HepG2 (cell line): ENCODE measurements around the gene SAMD8. TPM values are rescaled to one million over a fixed set of nuclear protein-coding genes. Genes with fewer than 3 reads are reported as not detected.

ENCODE experiments used
- GATAD1 ChIP-seq: IDR thresholded peaks from 2 replicates; pipeline ENCODE4 v1.6.1; 2016; ENCODE audit warnings: missing genetic modification reagents, missing compliant biosample characterization
- GATAD2A ChIP-seq: IDR thresholded peaks from 2 replicates; pipeline ENCODE4 v1.6.1; 2016
- GPN1 ChIP-seq: sonication (generic); formaldehyde crosslinking; IDR thresholded peaks from 2 replicates; pipeline ENCODE4 v1.5.1; 2020; ENCODE audit warnings: missing genetic modification reagents, borderline replicate concordance
- HNRNPL ChIP-seq: fragments of 200-400 bp; formaldehyde crosslinking; IDR thresholded peaks from 2 replicates; pipeline ENCODE4 v1.6.1; 2017; ENCODE audit warnings: mild to moderate bottlenecking, low read depth, low read length
- KDM5A ChIP-seq: fragments of 200-600 bp; sonication (generic); IDR thresholded peaks from 2 replicates; pipeline ENCODE4 v1.7.0; 2018; ENCODE audit warnings: antibody characterized with exemption, mild to moderate bottlenecking, low read length, borderline replicate concordance
- MIXL1 ChIP-seq: IDR thresholded peaks from 2 replicates; pipeline ENCODE4 v1.6.1; 2016
- MYNN ChIP-seq: sonication (generic); formaldehyde crosslinking; IDR thresholded peaks from 2 replicates; pipeline ENCODE4 v1.4.0; 2020; ENCODE audit warnings: mild to moderate bottlenecking, low read depth, missing genetic modification reagents
- PAX8 ChIP-seq: sonication (generic); formaldehyde crosslinking; IDR thresholded peaks from 2 replicates; pipeline ENCODE4 v1.8.0; 2022; ENCODE audit warnings: mild to moderate bottlenecking, missing genetic modification reagents, borderline replicate concordance
- PLRG1 ChIP-seq: fragments of 450-650 bp; conservative IDR thresholded peaks from 2 replicates; pipeline ENCODE4 v1.6.1; 2016
- RXRB ChIP-seq: IDR thresholded peaks from 2 replicates; pipeline ENCODE4 v1.6.1; 2016; ENCODE audit warnings: borderline replicate concordance, missing genetic modification reagents, missing compliant biosample characterization
- SMARCE1 ChIP-seq: fragments of 450-650 bp; IDR thresholded peaks from 2 replicates; pipeline ENCODE4 v1.6.1; 2017; ENCODE audit warnings: borderline replicate concordance
- ZNF552 ChIP-seq: sonication (generic); formaldehyde crosslinking; IDR thresholded peaks from 2 replicates; pipeline ENCODE4 v1.9.0; 2022; ENCODE audit warnings: missing genetic modification reagents, mild to moderate bottlenecking, borderline replicate concordance
- polyA plus RNA-seq, 8 experiments: library from polyadenylated mRNA; depleted of rRNA in 3 of 8; stranded (reverse) in 7 of 8; unstranded in 1 of 8; fragments of >200 nt; fragmentation: Illumina TruSeq in 4 of 8; extraction: Trizol in 4 of 8; gene quantifications; 2 replicates each; pipeline versions ENCODE4 v1.2.1 to v1.2.3, GENCODE V29; 2011 to 2016; ENCODE audit warnings: low read depth in 4 of 8, missing spikeins in 1 of 8, mixed read lengths in 1 of 8; ENCODE audit not compliant: insufficient read depth in 1 of 8
- total RNA-seq, 5 experiments: library from RNA; depleted of rRNA; stranded (reverse); fragments of >200 nt; fragmentation: Illumina TruSeq; extraction: Trizol; gene quantifications; 2 replicates each; pipeline ENCODE4 v1.2.3, GENCODE V29; 2016; ENCODE audit warnings: low read depth in 1 of 5
- TF ChIP-seq, protein P1 (sequence below): sonication (generic); formaldehyde crosslinking; IDR thresholded peaks from 2 replicates; pipeline ENCODE4 v1.9.0; 2021; ENCODE audit warnings: missing genetic modification reagents, borderline replicate concordance
- TF ChIP-seq, protein P2 (sequence below): sonication (generic); formaldehyde crosslinking; IDR thresholded peaks from 2 replicates; pipeline ENCODE4 v1.4.0; 2020; ENCODE audit warnings: mild to moderate bottlenecking, missing genetic modification reagents, borderline replicate concordance
- TF ChIP-seq, protein P3 (sequence below): sonication (generic); formaldehyde crosslinking; IDR thresholded peaks from 2 replicates; pipeline ENCODE4 v1.4.0; 2020; ENCODE audit warnings: missing genetic modification reagents, borderline replicate concordance
- TF ChIP-seq, protein P4 (sequence below): sonication (generic); formaldehyde crosslinking; IDR thresholded peaks from 2 replicates; pipeline ENCODE4 v1.8.0; 2022; ENCODE audit warnings: low read depth, missing genetic modification reagents
- TF ChIP-seq, protein P5 (sequence below): IDR thresholded peaks from 2 replicates; pipeline ENCODE4 v1.6.1; 2016; ENCODE audit warnings: mild to moderate bottlenecking

Gene SAMD8
- total and polyA plus RNA-seq, 2 of the 13 experiments (the other 11 are each of a cell fraction or from before 2014, with no cell fraction given): 10.4 to 13.2 TPM

DNA sequence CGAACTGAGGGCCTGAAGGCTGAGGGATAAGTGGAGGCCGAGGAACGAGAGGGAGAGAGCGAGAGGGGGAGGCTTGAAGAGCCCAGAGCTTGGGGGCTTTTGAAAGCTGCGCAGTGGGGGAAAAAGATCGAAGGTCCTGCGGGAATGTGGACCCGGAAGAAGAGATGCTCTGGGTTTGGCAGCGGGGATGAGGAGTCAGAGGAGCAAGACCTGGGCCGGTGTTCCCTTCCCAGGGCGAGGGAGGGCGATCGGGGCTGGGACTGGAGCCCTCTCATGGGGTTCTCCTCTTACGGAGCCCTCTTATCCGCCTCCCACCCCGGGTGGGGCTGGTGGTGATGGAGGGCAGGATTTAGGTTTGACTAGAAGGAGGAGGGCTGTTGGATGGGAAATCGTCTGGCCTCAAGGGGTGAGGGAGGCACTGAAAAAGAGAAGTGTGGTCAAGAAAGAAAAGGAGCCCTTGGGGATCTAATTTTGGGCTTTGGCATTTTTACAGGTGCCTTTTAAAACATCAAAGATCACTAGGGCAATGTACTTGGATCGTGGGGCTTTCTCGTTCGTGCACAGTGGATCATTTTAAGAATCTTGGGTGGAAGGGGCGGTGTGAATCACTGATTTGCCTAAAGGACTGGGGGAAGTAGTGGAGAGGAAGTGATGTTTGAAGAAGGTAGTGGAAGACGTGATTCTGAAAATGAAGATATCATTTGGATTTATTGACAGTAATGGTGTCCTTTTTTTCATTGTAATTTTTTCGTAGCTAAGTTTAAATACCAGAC, 637 bp downstream of the SAMD8 start (continued):
- TF ChIP-seq, protein P1, sequence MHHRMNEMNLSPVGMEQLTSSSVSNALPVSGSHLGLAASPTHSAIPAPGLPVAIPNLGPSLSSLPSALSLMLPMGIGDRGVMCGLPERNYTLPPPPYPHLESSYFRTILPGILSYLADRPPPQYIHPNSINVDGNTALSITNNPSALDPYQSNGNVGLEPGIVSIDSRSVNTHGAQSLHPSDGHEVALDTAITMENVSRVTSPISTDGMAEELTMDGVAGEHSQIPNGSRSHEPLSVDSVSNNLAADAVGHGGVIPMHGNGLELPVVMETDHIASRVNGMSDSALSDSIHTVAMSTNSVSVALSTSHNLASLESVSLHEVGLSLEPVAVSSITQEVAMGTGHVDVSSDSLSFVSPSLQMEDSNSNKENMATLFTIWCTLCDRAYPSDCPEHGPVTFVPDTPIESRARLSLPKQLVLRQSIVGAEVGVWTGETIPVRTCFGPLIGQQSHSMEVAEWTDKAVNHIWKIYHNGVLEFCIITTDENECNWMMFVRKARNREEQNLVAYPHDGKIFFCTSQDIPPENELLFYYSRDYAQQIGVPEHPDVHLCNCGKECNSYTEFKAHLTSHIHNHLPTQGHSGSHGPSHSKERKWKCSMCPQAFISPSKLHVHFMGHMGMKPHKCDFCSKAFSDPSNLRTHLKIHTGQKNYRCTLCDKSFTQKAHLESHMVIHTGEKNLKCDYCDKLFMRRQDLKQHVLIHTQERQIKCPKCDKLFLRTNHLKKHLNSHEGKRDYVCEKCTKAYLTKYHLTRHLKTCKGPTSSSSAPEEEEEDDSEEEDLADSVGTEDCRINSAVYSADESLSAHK (CRISPR knock-in tag): no peak
- no peak for TF ChIP-seq ZNF552 (CRISPR knock-in tag)
- TF ChIP-seq, protein P2, sequence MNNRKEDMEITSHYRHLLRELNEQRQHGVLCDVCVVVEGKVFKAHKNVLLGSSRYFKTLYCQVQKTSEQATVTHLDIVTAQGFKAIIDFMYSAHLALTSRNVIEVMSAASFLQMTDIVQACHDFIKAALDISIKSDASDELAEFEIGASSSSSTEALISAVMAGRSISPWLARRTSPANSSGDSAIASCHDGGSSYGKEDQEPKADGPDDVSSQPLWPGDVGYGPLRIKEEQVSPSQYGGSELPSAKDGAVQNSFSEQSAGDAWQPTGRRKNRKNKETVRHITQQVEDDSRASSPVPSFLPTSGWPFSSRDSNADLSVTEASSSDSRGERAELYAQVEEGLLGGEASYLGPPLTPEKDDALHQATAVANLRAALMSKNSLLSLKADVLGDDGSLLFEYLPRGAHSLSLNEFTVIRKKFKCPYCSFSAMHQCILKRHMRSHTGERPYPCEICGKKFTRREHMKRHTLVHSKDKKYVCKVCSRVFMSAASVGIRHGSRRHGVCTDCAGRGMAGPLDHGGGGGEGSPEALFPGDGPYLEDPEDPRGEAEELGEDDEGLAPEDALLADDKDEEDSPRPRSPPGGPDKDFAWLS: no peak
- TF ChIP-seq GATAD1 (CRISPR knock-in tag): no peak
- no peak for TF ChIP-seq RXRB (CRISPR knock-in tag)
- TF ChIP-seq PAX8 (CRISPR knock-in tag): peak; percentile 1; the same call in 1 of the 2 replicates
- no peak for TF ChIP-seq GPN1
- TF ChIP-seq, protein P3, sequence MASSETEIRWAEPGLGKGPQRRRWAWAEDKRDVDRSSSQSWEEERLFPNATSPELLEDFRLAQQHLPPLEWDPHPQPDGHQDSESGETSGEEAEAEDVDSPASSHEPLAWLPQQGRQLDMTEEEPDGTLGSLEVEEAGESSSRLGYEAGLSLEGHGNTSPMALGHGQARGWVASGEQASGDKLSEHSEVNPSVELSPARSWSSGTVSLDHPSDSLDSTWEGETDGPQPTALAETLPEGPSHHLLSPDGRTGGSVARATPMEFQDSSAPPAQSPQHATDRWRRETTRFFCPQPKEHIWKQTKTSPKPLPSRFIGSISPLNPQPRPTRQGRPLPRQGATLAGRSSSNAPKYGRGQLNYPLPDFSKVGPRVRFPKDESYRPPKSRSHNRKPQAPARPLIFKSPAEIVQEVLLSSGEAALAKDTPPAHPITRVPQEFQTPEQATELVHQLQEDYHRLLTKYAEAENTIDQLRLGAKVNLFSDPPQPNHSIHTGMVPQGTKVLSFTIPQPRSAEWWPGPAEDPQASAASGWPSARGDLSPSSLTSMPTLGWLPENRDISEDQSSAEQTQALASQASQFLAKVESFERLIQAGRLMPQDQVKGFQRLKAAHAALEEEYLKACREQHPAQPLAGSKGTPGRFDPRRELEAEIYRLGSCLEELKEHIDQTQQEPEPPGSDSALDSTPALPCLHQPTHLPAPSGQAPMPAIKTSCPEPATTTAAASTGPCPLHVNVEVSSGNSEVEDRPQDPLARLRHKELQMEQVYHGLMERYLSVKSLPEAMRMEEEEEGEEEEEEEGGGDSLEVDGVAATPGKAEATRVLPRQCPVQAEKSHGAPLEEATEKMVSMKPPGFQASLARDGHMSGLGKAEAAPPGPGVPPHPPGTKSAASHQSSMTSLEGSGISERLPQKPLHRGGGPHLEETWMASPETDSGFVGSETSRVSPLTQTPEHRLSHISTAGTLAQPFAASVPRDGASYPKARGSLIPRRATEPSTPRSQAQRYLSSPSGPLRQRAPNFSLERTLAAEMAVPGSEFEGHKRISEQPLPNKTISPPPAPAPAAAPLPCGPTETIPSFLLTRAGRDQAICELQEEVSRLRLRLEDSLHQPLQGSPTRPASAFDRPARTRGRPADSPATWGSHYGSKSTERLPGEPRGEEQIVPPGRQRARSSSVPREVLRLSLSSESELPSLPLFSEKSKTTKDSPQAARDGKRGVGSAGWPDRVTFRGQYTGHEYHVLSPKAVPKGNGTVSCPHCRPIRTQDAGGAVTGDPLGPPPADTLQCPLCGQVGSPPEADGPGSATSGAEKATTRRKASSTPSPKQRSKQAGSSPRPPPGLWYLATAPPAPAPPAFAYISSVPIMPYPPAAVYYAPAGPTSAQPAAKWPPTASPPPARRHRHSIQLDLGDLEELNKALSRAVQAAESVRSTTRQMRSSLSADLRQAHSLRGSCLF: no peak
- no peak for TF ChIP-seq MIXL1
- TF ChIP-seq HNRNPL: no peak
- TF ChIP-seq, protein P4, sequence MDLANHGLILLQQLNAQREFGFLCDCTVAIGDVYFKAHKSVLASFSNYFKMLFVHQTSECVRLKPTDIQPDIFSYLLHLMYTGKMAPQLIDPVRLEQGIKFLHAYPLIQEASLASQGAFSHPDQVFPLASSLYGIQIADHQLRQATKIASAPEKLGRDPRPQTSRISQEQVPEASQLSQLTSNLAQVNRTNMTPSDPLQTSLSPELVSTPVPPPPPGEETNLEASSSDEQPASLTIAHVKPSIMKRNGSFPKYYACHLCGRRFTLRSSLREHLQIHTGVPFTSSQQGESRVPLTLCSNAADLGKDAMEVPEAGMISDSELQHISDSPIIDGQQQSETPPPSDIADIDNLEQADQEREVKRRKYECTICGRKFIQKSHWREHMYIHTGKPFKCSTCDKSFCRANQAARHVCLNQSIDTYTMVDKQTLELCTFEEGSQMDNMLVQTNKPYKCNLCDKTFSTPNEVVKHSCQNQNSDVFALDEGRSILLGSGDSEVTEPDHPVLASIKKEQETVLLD (CRISPR knock-in tag): no peak
- TF ChIP-seq SMARCE1: no peak
- TF ChIP-seq, protein P5, sequence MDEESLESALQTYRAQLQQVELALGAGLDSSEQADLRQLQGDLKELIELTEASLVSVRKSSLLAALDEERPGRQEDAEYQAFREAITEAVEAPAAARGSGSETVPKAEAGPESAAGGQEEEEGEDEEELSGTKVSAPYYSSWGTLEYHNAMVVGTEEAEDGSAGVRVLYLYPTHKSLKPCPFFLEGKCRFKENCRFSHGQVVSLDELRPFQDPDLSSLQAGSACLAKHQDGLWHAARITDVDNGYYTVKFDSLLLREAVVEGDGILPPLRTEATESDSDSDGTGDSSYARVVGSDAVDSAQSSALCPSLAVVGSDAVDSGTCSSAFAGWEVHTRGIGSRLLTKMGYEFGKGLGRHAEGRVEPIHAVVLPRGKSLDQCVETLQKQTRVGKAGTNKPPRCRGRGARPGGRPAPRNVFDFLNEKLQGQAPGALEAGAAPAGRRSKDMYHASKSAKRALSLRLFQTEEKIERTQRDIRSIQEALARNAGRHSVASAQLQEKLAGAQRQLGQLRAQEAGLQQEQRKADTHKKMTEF: no peak
- peak; percentile 37 for TF ChIP-seq GATAD2A
- peak; percentile 55; the same call in 1 of the 2 replicates for TF ChIP-seq MYNN (CRISPR knock-in tag)
- TF ChIP-seq PLRG1: no peak
- TF ChIP-seq KDM5A: no peak; the same call in 1 of the 2 replicates
